ENCODE measurements around the gene UBALD2. TPM values are rescaled to one million over a fixed set of nuclear protein-coding genes. Genes with fewer than 3 reads are reported as not detected.

The UBALD2 gene
- total and polyA plus RNA-seq, 2 of the 13 experiments (the other 11 are each of a cell fraction or from before 2014, with no cell fraction given): 3.3 to 89.7 TPM

GRCh38 chr17:76252040-76252954 lies 12.9 kb upstream of the UBALD2 start (continued):
- no peak for TF ChIP-seq ZC3H4 (CRISPR knock-in tag; IDR thresholded peaks at IDR 0.05; ENCODE audit: borderline replicate concordance)
- peak; percentile 80 for TF ChIP-seq TGIF2 (CRISPR knock-in tag; IDR thresholded peaks at IDR 0.05)
- peak; percentile 92 for TF ChIP-seq UBTF (CRISPR knock-in tag; IDR thresholded peaks at IDR 0.05)
- TF ChIP-seq YEATS2 (CRISPR knock-in tag; IDR thresholded peaks at IDR 0.05; ENCODE audit: borderline replicate concordance): peak; percentile 85; the same call in 1 of the 2 replicates
- no peak for TF ChIP-seq ZFAT (CRISPR knock-in tag; conservative IDR thresholded peaks at IDR 0.05)
- TF ChIP-seq STAT5B (CRISPR knock-in tag; IDR thresholded peaks at IDR 0.05): no peak
- no peak for TF ChIP-seq IRX3 (CRISPR knock-in tag; IDR thresholded peaks at IDR 0.05; ENCODE audit: borderline replicate concordance, low read depth)
- TF ChIP-seq FOXP4 (CRISPR knock-in tag; IDR thresholded peaks at IDR 0.05): peak; percentile 87
- peak; percentile 72 for TF ChIP-seq ZNF687 (CRISPR knock-in tag; IDR thresholded peaks at IDR 0.05)
- no peak for TF ChIP-seq ZNF329 (CRISPR knock-in tag; IDR thresholded peaks at IDR 0.05; ENCODE audit: low read depth)
- TF ChIP-seq CHD2 (IDR thresholded peaks at IDR 0.05; ENCODE audit: low read depth, low read length): no peak
- TF ChIP-seq ZFP90 (CRISPR knock-in tag; IDR thresholded peaks at IDR 0.05; ENCODE audit: borderline replicate concordance): peak; percentile 52; the same call in 1 of the 2 replicates
- TF ChIP-seq SALL1 (CRISPR knock-in tag; IDR thresholded peaks at IDR 0.05): peak; percentile 96
- TF ChIP-seq ERF (CRISPR knock-in tag; IDR thresholded peaks at IDR 0.05): peak; percentile 75
- no peak for TF ChIP-seq ADNP (CRISPR knock-in tag; IDR thresholded peaks at IDR 0.05)
- TF ChIP-seq ZNF556 (CRISPR knock-in tag; IDR thresholded peaks at IDR 0.05; ENCODE audit: borderline replicate concordance): peak; percentile 68; the same call in 1 of the 2 replicates
- no peak; the same call in 2 of the 3 replicates for TF ChIP-seq MXI1 (IDR thresholded peaks at IDR 0.05; ENCODE audit: borderline replicate concordance, low read depth, low read length)

Measured in HepG2 (cell line).